ENCODE results near the gene INHBC. TPM values are rescaled to one million over a fixed set of nuclear protein-coding genes. Genes with fewer than 3 reads are reported as not detected.
"Not testable (repeated sequence)": the region's sequence is repeated elsewhere in the genome, so short reads cannot be mapped to it uniquely, and the experiment has no call there.

The INHBC gene
- total RNA-seq, 1 donor from 2014 or later, result not detected

GRCh38 chr12:57491393-57492280 is 57.1 kb downstream of the INHBC start:
- Histone ChIP-seq H3K9me3 (replicated peaks) (no peaks in the 10 kb centered on the region), H3K36me3 (peaks cover 58% of the 10 kb centered on the region), H3K4me1 (peaks cover 25% of the 10 kb centered on the region), H3K27ac (replicated peaks) (no peak overlapping the region), H3K4me3 (no peak overlapping the region), H3K27me3 (ENCODE audit: low read depth) (no peaks in the 10 kb centered on the region)
- intact Hi-C loops (cut with micrococcal nuclease), result no loop called here
- DNase-seq, result no peak
- no peak for TF ChIP-seq CTCF (IDR thresholded peaks at IDR 0.05; ENCODE audit: borderline replicate concordance)

- H3K27ac ChIP-seq (replicated peaks); DNase-seq; H3K4me3 ChIP-seq; intact Hi-C loops (cut with micrococcal nuclease); H3K4me1 ChIP-seq; H3K9me3 ChIP-seq (replicated peaks); H3K27me3 ChIP-seq (ENCODE audit: low read depth): not testable (repeated sequence)
- H3K36me3 ChIP-seq, result peaks cover 73% of the 10 kb centered on the region
These were observed 60.6 kb downstream of the INHBC start for GRCh38 chr12:57495051-57495701.

GRCh38 chr12:57496822-57497221 is 62.2 kb downstream of the INHBC start:
- intact Hi-C loops (cut with micrococcal nuclease), result no loop called here
- Histone ChIP-seq H3K36me3 (peaks cover 73% of the 10 kb centered on the region), H3K4me1 (no peaks in the 10 kb centered on the region), H3K4me3 (no peak overlapping the region), H3K27ac (replicated peaks) (no peak overlapping the region), H3K27me3 (ENCODE audit: low read depth) (no peaks in the 10 kb centered on the region), H3K9me3 (replicated peaks) (no peaks in the 10 kb centered on the region)
- no peak for TF ChIP-seq CTCF (IDR thresholded peaks at IDR 0.05; ENCODE audit: borderline replicate concordance)
- DNase-seq, result no peak

- Histone ChIP-seq H3K4me1 (no peaks in the 10 kb centered on the region), H3K27ac (replicated peaks) (no peak overlapping the region), H3K9me3 (replicated peaks) (no peaks in the 10 kb centered on the region), H3K27me3 (ENCODE audit: low read depth) (no peaks in the 10 kb centered on the region), H3K36me3 (peaks cover 73% of the 10 kb centered on the region), H3K4me3 (no peak overlapping the region)
- intact Hi-C loops (cut with micrococcal nuclease), result no loop called here
- TF ChIP-seq CTCF (IDR thresholded peaks at IDR 0.05; ENCODE audit: borderline replicate concordance), result no peak
- DNase-seq, result no peak
These were observed 62.9 kb downstream of the INHBC start for GRCh38 chr12:57497223-57498131.

GRCh38 chr12:57498132-57498502 is 63.5 kb downstream of the INHBC start:
- no peak for TF ChIP-seq CTCF (IDR thresholded peaks at IDR 0.05; ENCODE audit: borderline replicate concordance)
- peaks cover 72% of the 10 kb centered on the region for H3K36me3 ChIP-seq
- no peaks in the 10 kb centered on the region for H3K4me1 ChIP-seq
- H3K27ac ChIP-seq (replicated peaks), result no peak overlapping the region
- H3K9me3 ChIP-seq (replicated peaks), result no peaks in the 10 kb centered on the region
- intact Hi-C loops (cut with micrococcal nuclease), result no loop called here
- H3K27me3 ChIP-seq (ENCODE audit: low read depth), result no peaks in the 10 kb centered on the region
- no peak for DNase-seq
- no peak overlapping the region for H3K4me3 ChIP-seq

Measured in left ventricle myocardium inferior (tissue), 1 donor.